Measurements from ENCODE around the gene KAT2B. TPM values are rescaled to one million over a fixed set of nuclear protein-coding genes. Genes with fewer than 3 reads are reported as not detected.
A peak's percentile ranks its signal among the peaks of the same experiment; 100 is the strongest.

Gene KAT2B
- total and polyA plus RNA-seq, 2 experiments from 2014 or later, result 10.0 to 18.6 TPM

- Histone ChIP-seq H3K4me1 (ENCODE audit: low read depth) (no peaks in the 10 kb centered on the region), H3K4me3 (no peak overlapping the region), H3K36me3 (no peaks in the 10 kb centered on the region), H3K27me3 (no peaks in the 10 kb centered on the region), H3K9me3 (ENCODE audit: low read depth) (no peaks in the 10 kb centered on the region), H3K27ac (peak overlapping the region; percentile 48)
- peak in 1 of 2 donors; percentile 80 for DNase-seq (ENCODE audit: low read depth in 1 of 2, low spot score in 1 of 2)
- TF ChIP-seq, protein P1, sequence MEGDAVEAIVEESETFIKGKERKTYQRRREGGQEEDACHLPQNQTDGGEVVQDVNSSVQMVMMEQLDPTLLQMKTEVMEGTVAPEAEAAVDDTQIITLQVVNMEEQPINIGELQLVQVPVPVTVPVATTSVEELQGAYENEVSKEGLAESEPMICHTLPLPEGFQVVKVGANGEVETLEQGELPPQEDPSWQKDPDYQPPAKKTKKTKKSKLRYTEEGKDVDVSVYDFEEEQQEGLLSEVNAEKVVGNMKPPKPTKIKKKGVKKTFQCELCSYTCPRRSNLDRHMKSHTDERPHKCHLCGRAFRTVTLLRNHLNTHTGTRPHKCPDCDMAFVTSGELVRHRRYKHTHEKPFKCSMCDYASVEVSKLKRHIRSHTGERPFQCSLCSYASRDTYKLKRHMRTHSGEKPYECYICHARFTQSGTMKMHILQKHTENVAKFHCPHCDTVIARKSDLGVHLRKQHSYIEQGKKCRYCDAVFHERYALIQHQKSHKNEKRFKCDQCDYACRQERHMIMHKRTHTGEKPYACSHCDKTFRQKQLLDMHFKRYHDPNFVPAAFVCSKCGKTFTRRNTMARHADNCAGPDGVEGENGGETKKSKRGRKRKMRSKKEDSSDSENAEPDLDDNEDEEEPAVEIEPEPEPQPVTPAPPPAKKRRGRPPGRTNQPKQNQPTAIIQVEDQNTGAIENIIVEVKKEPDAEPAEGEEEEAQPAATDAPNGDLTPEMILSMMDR (IDR thresholded peaks at IDR 0.05; ENCODE audit: low read depth, low read length), result no peak
These were observed 16.7 kb downstream of the KAT2B start for GRCh38 chr3:20056725-20057611.

DNA sequence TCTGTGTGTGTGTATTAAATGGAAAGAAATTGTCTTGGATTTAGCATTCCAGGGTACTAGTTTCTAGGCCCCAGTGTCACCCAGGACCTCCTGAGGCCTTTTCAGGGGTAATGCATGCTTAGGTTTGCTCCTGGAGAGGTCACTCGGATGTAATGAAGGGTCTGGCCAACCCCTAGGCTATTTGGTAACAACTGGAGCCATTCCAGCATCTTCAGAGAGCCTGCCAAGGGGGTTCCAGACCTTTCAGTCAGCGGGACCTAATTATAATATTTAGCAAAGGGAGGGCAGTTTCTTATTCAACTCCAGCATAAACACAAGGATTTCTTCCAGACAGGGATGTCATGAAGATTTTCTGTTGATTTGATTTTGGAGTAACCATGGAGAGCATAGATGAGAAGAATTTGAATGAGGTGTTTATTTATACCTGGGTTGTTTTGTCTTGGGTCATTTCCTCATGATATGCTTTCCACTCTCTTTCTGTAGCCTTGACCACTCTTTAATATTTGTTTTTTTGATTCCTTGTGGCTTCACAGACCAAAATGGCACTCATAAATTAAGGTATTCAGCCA is 17.4 kb downstream of the KAT2B start:
- TF ChIP-seq, protein P1 (IDR thresholded peaks at IDR 0.05; ENCODE audit: low read depth, low read length), result no peak
- DNase-seq (ENCODE audit: low read depth in 1 of 2, low spot score in 1 of 2), result peak in 1 of 2 donors; percentile 63
- Histone ChIP-seq H3K27me3 (no peaks in the 10 kb centered on the region), H3K9me3 (ENCODE audit: low read depth) (no peaks in the 10 kb centered on the region), H3K4me3 (no peak overlapping the region), H3K36me3 (no peaks in the 10 kb centered on the region), H3K27ac (peak overlapping the region; percentile 48), H3K4me1 (ENCODE audit: low read depth) (no peaks in the 10 kb centered on the region)

DNA sequence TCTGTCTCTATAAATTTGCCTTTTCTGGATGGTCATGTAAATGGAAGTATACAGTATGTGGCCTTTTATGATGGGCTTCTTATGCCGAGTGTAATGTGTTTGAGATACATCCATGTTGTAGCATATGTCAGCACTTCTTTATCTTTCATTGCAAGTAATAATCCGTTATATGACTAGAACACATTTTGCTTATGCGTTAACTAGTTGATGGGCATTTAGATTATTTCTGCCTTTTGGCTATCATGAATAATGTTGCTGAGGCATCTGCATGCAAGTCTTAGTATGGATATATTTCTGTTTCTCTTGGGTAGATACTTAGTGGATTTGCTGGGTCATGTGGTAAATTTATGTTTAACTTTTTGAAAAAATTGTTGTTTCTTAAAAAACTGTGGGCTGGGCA is 19.7 kb downstream of the KAT2B start:
- TF ChIP-seq, protein P1 (IDR thresholded peaks at IDR 0.05; ENCODE audit: low read depth, low read length), result no peak
- Histone ChIP-seq H3K4me3 (no peak overlapping the region), H3K36me3 (no peaks in the 10 kb centered on the region), H3K9me3 (ENCODE audit: low read depth) (no peaks in the 10 kb centered on the region), H3K27ac (no peak overlapping the region), H3K27me3 (no peaks in the 10 kb centered on the region), H3K4me1 (ENCODE audit: low read depth) (no peaks in the 10 kb centered on the region)
- no peak for DNase-seq (ENCODE audit: low read depth in 1 of 2, low spot score in 1 of 2)

DNA sequence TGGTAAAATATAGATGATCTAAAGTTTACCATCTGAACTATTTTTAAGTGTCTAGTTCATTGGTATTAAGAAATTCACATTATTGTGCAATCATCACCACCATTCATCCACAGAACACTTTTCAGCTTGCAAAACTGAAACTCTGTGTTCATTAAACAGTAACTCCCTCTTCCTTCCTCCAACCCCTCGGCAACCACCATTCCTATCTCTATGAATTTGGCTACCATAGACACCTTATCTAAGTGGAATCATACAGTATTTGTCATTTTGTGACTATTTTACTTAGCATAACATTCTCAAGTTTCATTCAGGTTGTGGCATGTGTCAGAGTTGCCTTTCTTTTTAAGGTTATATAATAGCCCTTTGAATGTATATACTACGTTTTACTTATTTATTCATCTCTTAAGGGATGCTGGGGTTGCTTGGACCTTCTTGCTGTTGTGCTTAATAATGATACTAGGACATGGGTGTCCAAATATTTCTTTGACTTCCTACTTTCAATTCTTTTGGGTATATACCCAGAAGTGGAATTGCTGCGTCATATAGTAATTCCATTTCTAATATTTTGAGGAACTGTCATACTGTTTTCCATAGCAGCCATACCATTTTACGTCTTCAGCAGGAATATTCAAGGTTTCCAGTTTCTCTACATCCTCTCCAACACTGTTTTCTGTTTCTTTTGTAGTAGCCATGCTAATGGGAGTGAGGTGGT is 20.9 kb downstream of the KAT2B start:
- DNase-seq (ENCODE audit: low read depth in 1 of 2, low spot score in 1 of 2), result peak in 1 of 2 donors; percentile 79
- no peaks in the 10 kb centered on the region for H3K4me1 ChIP-seq (ENCODE audit: low read depth)
- H3K9me3 ChIP-seq (ENCODE audit: low read depth), result no peaks in the 10 kb centered on the region
- no peaks in the 10 kb centered on the region for H3K36me3 ChIP-seq
- H3K4me3 ChIP-seq, result no peak overlapping the region
- TF ChIP-seq, protein P1 (IDR thresholded peaks at IDR 0.05; ENCODE audit: low read depth, low read length), result no peak
- no peak overlapping the region for H3K27ac ChIP-seq
- H3K27me3 ChIP-seq, result no peaks in the 10 kb centered on the region

DNA sequence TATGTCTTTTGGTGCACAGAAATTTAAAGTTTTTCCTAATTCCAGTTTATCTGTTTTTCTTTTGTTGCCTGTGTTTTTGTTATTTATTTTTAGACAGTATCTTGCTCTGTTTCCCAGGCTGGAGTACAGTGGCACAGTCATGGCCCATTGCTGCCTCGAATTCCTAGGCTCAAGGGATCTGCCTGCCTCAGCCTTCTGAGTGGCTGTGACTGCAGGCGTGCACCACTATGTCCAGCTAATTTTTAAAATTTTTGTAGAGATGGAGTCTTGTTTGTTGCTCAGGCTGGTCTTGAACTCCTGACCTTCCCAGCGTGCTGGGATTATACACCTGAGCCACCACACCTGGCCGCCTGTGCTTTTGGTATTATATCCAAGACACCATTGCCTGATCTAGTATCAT is 22.8 kb downstream of the KAT2B start:
- TF ChIP-seq, protein P1 (IDR thresholded peaks at IDR 0.05; ENCODE audit: low read depth, low read length), result no peak
- no peak overlapping the region for H3K27ac ChIP-seq

More for the DNA sequence above, 22.8 kb downstream of the KAT2B start:
- no peak for DNase-seq (ENCODE audit: low read depth in 1 of 2, low spot score in 1 of 2)
- no peaks in the 10 kb centered on the region for H3K36me3 ChIP-seq
- H3K4me1 ChIP-seq (ENCODE audit: low read depth), result no peaks in the 10 kb centered on the region
- no peaks in the 10 kb centered on the region for H3K9me3 ChIP-seq (ENCODE audit: low read depth)
- H3K4me3 ChIP-seq, result no peak overlapping the region
- no peaks in the 10 kb centered on the region for H3K27me3 ChIP-seq
